ENCODE measurements around the gene CTDNEP1. TPM values are rescaled to one million over a fixed set of nuclear protein-coding genes. Genes with fewer than 3 reads are reported as not detected.
A peak's percentile ranks its signal among the peaks of the same experiment; 100 is the strongest.

Gene CTDNEP1
- total RNA-seq, 2 donors from 2014 or later: 33.5 to 44.8 TPM

DNA sequence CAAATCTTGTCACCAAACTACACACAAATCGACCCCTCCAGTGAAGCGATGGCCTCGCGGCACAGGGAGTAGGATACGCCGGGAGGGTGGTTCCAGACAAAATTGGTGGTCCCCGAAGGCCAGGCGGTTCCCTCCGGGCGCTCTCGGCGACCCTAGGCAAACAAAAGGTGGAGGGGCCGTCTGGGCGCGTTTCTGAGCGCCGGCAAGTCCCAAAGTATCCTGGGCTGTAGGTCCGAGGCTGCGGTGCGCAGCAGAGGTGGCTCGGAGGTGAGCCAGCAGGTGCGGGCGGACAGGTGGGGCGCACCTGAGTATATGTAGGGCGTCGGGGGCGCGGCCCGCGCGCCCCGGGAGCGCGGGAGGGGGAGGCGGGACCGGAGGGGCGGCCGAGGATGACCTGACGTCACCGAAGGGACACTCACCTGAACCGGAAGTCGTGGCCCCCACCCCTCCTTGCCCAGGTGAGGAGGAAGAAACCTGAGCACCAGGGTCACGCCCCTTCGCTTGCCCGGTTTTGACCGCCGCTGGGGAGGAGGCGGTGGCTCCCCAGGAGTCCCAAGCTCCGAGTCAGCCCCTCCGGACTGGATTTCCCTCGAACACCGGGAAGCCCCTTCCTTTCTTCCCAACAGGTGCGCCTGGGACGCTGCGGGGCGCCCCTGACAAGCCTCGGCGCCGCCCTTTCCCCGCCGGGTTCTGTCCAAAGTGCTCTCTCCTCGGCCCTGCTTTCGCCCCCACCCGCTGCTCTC is 10.8 kb upstream of the CTDNEP1 start, which contains the start of gene CLDN7:
Gene CLDN7, minus strand, starts transcription at position 287 of the 743 bp plus-strand sequence. CDS start 435 bp downstream, outside the sequence.
- Histone ChIP-seq H3K27ac (peak within 1 kb of the TSS; percentile 89 to 100 (median 97)), H3K36me3 (replicated peaks in 1 of 2; ENCODE audit: insufficient read depth in 1 of 2, low read depth in 2 of 2) (peaks cover 0 to under 1% of the 10 kb centered on the region in 2 donors), H3K27me3 (no peaks in the 10 kb centered on the region), H3K9me3 (no peaks in the 10 kb centered on the region), H3K4me1 (peaks cover 39% of the 10 kb centered on the region), H3K4me3 (peak within 1 kb of the TSS; percentile 39 to 99)
- ATAC-seq (peak; percentile 83), DNase-seq (peak; percentile 94 to 97 (median 96))
- WGBS, 2 donors: 3 to 5% methylated on average over 22 to 63 of the region's 64 CpGs
- intact Hi-C loops (cut with DNase I): no loop called here
- peak; percentile 97 to 99 (median 99) for TF ChIP-seq POLR2A (IDR thresholded peaks at IDR 0.05)
- TF ChIP-seq, protein P1, sequence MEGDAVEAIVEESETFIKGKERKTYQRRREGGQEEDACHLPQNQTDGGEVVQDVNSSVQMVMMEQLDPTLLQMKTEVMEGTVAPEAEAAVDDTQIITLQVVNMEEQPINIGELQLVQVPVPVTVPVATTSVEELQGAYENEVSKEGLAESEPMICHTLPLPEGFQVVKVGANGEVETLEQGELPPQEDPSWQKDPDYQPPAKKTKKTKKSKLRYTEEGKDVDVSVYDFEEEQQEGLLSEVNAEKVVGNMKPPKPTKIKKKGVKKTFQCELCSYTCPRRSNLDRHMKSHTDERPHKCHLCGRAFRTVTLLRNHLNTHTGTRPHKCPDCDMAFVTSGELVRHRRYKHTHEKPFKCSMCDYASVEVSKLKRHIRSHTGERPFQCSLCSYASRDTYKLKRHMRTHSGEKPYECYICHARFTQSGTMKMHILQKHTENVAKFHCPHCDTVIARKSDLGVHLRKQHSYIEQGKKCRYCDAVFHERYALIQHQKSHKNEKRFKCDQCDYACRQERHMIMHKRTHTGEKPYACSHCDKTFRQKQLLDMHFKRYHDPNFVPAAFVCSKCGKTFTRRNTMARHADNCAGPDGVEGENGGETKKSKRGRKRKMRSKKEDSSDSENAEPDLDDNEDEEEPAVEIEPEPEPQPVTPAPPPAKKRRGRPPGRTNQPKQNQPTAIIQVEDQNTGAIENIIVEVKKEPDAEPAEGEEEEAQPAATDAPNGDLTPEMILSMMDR (IDR thresholded peaks at IDR 0.05): peak in 5 of 7 experiments; percentile 12 to 51 (median 40)

DNA sequence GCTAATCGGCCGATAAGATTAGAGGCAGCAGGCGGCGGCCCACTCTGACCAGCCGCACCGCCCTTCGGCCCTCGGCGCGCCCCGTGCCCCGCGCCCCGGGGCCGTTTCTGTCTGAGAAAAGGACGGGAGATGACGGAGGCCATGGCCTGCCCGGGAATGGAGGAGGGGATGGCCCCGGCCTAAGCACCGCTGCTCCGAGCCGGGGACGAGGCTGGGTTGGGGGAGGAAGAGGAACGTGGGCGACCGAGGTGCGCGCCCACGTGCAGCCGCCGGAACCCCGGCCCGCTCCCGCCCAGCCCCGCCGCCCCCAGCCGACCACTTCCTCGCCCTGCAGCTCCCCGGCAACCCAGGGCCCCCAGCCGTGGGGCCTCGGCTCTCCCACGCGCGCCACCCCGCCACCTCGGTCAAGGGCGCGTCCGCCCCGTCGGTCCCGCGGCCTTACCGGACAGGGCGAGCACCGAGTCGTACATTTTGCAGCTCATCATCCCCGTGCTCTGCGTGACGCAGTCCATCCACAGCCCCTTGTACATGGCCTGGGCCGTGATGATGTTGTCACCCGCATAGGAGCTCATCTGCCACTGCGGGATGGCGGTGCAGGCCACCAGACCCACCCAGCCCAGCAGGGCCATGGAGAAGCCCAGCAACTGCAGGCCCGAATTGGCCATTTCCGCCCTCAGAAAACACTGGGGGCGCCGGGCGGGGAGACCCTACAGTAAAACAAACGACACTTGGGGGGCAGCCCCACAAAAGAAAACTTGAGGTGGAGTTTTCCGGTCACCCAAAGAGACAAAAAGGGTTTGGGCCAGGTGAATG is 10.1 kb upstream of the CTDNEP1 start:
- no peak for TF ChIP-seq POLR2A (IDR thresholded peaks at IDR 0.05)
- TF ChIP-seq, protein P1 (IDR thresholded peaks at IDR 0.05): no peak
- peak overlapping the region; percentile 39 to 99 for H3K4me3 ChIP-seq
- H3K36me3 ChIP-seq (replicated peaks in 1 of 2; ENCODE audit: insufficient read depth in 1 of 2, low read depth in 2 of 2): peaks cover 0 to 1% of the 10 kb centered on the region in 2 donors
- H3K9me3 ChIP-seq: no peaks in the 10 kb centered on the region
- WGBS, 2 donors: 3% methylated on average over 5 to 65 of the region's 71 CpGs
- H3K4me1 ChIP-seq: peaks cover 39% of the 10 kb centered on the region
- H3K27me3 ChIP-seq: no peaks in the 10 kb centered on the region
- intact Hi-C loops (cut with DNase I): no loop called here
- peak overlapping the region; percentile 89 to 100 (median 97) for H3K27ac ChIP-seq
- ATAC-seq (peak; percentile 22), DNase-seq (peak; percentile 38 to 49 (median 45))

DNA sequence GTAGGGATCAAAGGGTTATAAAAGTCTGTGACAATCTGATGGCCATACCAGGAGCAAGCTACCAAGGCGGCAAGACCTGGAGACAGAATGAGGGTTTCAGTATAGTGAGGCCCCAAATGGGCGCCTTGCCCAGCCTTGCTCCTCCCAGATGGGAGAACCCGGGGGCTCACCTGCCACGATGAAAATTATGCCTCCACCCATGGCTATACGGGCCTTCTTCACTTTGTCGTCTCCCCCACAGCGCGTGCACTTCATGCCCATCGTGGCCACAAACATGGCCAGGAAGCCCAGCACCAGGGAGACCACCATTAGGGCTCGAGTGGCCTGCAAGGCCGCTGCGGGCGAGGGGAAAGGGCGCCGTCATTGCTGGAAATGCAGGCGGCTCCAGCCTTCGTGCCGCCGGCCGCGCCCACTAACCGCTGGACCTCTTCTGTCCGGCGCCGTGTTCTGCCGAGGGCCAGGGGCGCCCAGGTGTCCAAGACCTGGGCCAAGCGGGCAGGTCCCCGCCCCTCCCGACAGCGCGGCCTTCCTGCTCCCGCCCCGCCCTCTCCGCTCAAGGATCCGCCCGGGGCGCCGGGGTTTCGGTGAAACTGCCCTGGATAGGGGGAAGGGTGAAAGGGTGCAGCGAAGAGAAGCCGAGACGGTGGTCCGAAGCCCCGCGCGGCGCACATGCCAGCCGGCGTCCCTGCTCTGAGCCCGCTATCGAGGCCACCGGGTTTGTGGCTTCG is 9.3 kb upstream of the CTDNEP1 start:
- peaks cover 0 to 4% of the 10 kb centered on the region in 2 donors for H3K36me3 ChIP-seq (replicated peaks in 1 of 2; ENCODE audit: insufficient read depth in 1 of 2, low read depth in 2 of 2)
- H3K27me3 ChIP-seq: no peaks in the 10 kb centered on the region
- H3K9me3 ChIP-seq: no peaks in the 10 kb centered on the region
- intact Hi-C loops (cut with DNase I): no loop called here
- ATAC-seq (peak; percentile 64), DNase-seq (peak; percentile 86 to 90 (median 88))
- peaks cover 39% of the 10 kb centered on the region for H3K4me1 ChIP-seq
- peak overlapping the region; percentile 89 to 100 (median 97) for H3K27ac ChIP-seq
- TF ChIP-seq POLR2A (IDR thresholded peaks at IDR 0.05): peak; percentile 75 to 89 (median 83)
- TF ChIP-seq, protein P1 (IDR thresholded peaks at IDR 0.05): no peak
- peak overlapping the region; percentile 39 to 99 for H3K4me3 ChIP-seq
- WGBS, 2 donors: 1 to 15% methylated on average over 8 to 54 of the region's 54 CpGs

DNA sequence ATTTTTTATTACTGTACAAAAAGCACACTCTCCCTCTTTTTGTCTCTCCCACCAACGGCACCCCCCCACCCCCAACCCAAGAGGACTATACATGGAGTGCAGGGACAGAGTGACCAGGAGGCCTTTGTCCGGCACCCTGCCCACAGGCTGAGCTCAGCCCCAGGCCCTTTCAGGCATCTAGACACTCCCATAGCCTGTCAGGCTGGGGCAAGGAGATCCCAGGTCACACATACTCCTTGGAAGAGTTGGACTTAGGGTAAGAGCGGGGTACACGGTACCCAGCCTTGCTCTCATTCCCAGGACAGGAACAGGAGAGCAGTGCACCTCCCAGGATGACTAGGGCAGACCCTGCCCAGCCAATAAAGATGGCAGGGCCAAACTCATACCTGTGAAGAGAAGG is 8.6 kb upstream of the CTDNEP1 start:
- 33 to 64% methylated on average over 3 to 4 of the region's 4 CpGs for WGBS, 2 donors
- H3K4me3 ChIP-seq: peak overlapping the region in 1 of 2 donors; percentile 39
- peaks cover 0 to 4% of the 10 kb centered on the region in 2 donors for H3K36me3 ChIP-seq (replicated peaks in 1 of 2; ENCODE audit: insufficient read depth in 1 of 2, low read depth in 2 of 2)
- no peaks in the 10 kb centered on the region for H3K27me3 ChIP-seq
- peak overlapping the region; percentile 89 to 100 (median 97) for H3K27ac ChIP-seq
- no peaks in the 10 kb centered on the region for H3K9me3 ChIP-seq
- no peak for ATAC-seq
- no peak for TF ChIP-seq POLR2A (IDR thresholded peaks at IDR 0.05)
- TF ChIP-seq, protein P1 (IDR thresholded peaks at IDR 0.05): no peak
- intact Hi-C loops (cut with DNase I): no loop called here
- H3K4me1 ChIP-seq: peaks cover 39% of the 10 kb centered on the region
- no peak for DNase-seq
